ENCODE measurements around the gene SMIM35. TPM values are rescaled to one million over a fixed set of nuclear protein-coding genes. Genes with fewer than 3 reads are reported as not detected.
A peak's percentile ranks its signal among the peaks of the same experiment; 100 is the strongest.

SMIM35 gene
- total and polyA plus RNA-seq, 2 of the 13 experiments (the other 11 are each of a cell fraction or from before 2014, with no cell fraction given), result not detected

- TF ChIP-seq ZSCAN21 (CRISPR knock-in tag; IDR thresholded peaks at IDR 0.05; ENCODE audit: borderline replicate concordance) (no peak), KDM6A (CRISPR knock-in tag; IDR thresholded peaks at IDR 0.05; ENCODE audit: low read depth) (no peak), PRDM10 (CRISPR knock-in tag; IDR thresholded peaks at IDR 0.05; ENCODE audit: low read depth) (no peak)
Observed at GRCh38 chr11:118095493-118095892, 8.7 kb upstream of the SMIM35 start (continued).

- H3K9ac ChIP-seq (ENCODE audit: insufficient read depth, low read depth, low read length), result no peak overlapping the region
- H3K36me3 ChIP-seq (replicated peaks in 1 of 2; ENCODE audit: control insufficient read depth in 1 of 2, insufficient read depth in 2 of 2, low read length in 2 of 2), result no peaks in the 10 kb centered on the region
- no TSS peak for BruUV-seq (replicated peaks)
- no peaks in the 10 kb centered on the region for H4K20me1 ChIP-seq (ENCODE audit: insufficient read depth, low read length)
- DNase-seq (ENCODE audit: low spot score) (peak; percentile 65), FAIRE-seq (peak; percentile 72), ATAC-seq (peak; percentile 38)
- H3K4me1 ChIP-seq (ENCODE audit: insufficient read depth, low read length), result peaks cover 95% of the 10 kb centered on the region
- CTCF ChIA-PET (ENCODE audit: low intra/inter-chr PET ratio, low total read pairs), result no interaction called here
- H2AFZ ChIP-seq (ENCODE audit: low read length), result no peak overlapping the region
- H3K4me3 ChIP-seq (replicated peaks in 1 of 3; ENCODE audit: insufficient read depth in 1 of 3, low read depth in 2 of 3, low read length in 3 of 3), result no peak overlapping the region
- POLR2A ChIA-PET, result no interaction called here
- in situ Hi-C loops (cut with HindIII; ENCODE audit: extremely low pct_ligation_motif_present, low pct_unique_long_range_greater_than_20kb) (no loop called here), intact Hi-C loops (cut with micrococcal nuclease; ENCODE audit: unreplicated experiment) (no loop called here)
- 24% methylated on average over 8 of the region's 8 CpGs for WGBS (ENCODE audit: low lambda C conversion rate)
- H3K27me3 ChIP-seq (ENCODE audit: control insufficient read depth in 1 of 2, insufficient read depth in 2 of 2, low read length in 2 of 2), result peaks cover 0 to under 1% of the 10 kb centered on the region in 2 experiments; a peak in 2 of 5 replicates
- H3K79me2 ChIP-seq (ENCODE audit: insufficient read depth, low read length), result no peaks in the 10 kb centered on the region
- peak overlapping the region; percentile 34 for H3K27ac ChIP-seq (ENCODE audit: extremely low read length, insufficient read depth, low read length)
- peak overlapping the region; percentile 20; the same call in 1 of the 2 replicates for H3K4me2 ChIP-seq (ENCODE audit: low read depth, low read length)
- H3K9me3 ChIP-seq (ENCODE audit: low read length), result peaks cover under 1% of the 10 kb centered on the region; the same call in 1 of the 2 replicates
- TF ChIP-seq MEF2D (CRISPR knock-in tag; IDR thresholded peaks at IDR 0.05) (0 out of 2 replicates have a peak, but pooled peaks have one; percentile 25), EP300 (IDR thresholded peaks at IDR 0.05; ENCODE audit: low read depth in 2 of 2, low read length in 2 of 2) (peak in 1 of 2 experiments; percentile 72; a peak in 1 of 4 replicates), EP300 (CRISPR knock-in tag; IDR thresholded peaks at IDR 0.05; ENCODE audit: borderline replicate concordance) (0 out of 2 replicates have a peak, but pooled peaks have one; percentile 18), CCDC6 (CRISPR knock-in tag; IDR thresholded peaks at IDR 0.05) (no peak), ZNF652 (CRISPR knock-in tag; IDR thresholded peaks at IDR 0.05; ENCODE audit: borderline replicate concordance, low read depth) (peak; percentile 74), ELF3 (CRISPR knock-in tag; IDR thresholded peaks at IDR 0.05) (0 out of 2 replicates have a peak, but pooled peaks have one; percentile 13), RARA (CRISPR knock-in tag; IDR thresholded peaks at IDR 0.05) (peak; percentile 93), SAP130 (CRISPR knock-in tag; IDR thresholded peaks at IDR 0.05; ENCODE audit: low read depth) (0 out of 2 replicates have a peak, but pooled peaks have one; percentile 11), HMG20A (CRISPR knock-in tag; IDR thresholded peaks at IDR 0.05; ENCODE audit: borderline replicate concordance) (peak; percentile 71; the same call in 1 of the 2 replicates), MLXIP (CRISPR knock-in tag; IDR thresholded peaks at IDR 0.05; ENCODE audit: borderline replicate concordance) (no peak), ZFP90 (CRISPR knock-in tag; IDR thresholded peaks at IDR 0.05; ENCODE audit: borderline replicate concordance) (no peak), ZMYM4 (CRISPR knock-in tag; IDR thresholded peaks at IDR 0.05) (0 out of 2 replicates have a peak, but pooled peaks have one; percentile 13), SOX13 (IDR thresholded peaks at IDR 0.05) (peak; percentile 68; the same call in 1 of the 2 replicates), SOX13 (CRISPR knock-in tag; conservative IDR thresholded peaks at IDR 0.05 in 1 of 2, IDR thresholded peaks at IDR 0.05 in 1 of 2) (peak in 1 of 2 experiments; percentile 93; a peak in 2 of 4 replicates)
Observed at GRCh38 chr11:118092907-118093571, 6.3 kb upstream of the SMIM35 start.
